ENCODE data around the gene VSIG10L. TPM values are rescaled to one million over a fixed set of nuclear protein-coding genes. Genes with fewer than 3 reads are reported as not detected.

The VSIG10L gene
- total RNA-seq, 2 experiments from 2014 or later = 4.5 to 4.6 TPM

- intact Hi-C loops (cut with DNase I, micrococcal nuclease) = no loop called here
- no peak for DNase-seq
- H3K27me3 Mint-ChIP-seq = peaks cover 2% of the 10 kb centered on the region
- H3K27ac Mint-ChIP-seq = no peak overlapping the region
- H3K9me3 Mint-ChIP-seq (ENCODE audit: low read depth) = no peaks in the 10 kb centered on the region
- no peak for ATAC-seq
- ChIA-PET POLR2A (no interaction called here), CTCF (interaction anchor here (0.6 to 0.7 kb wide), 2 partner anchors 152 to 184 kb away, joined by 3 read pairs; no protein-coding TSS in a partner anchor)
- no peak overlapping the region for H3K4me3 Mint-ChIP-seq
- no peaks in the 10 kb centered on the region for H3K4me1 Mint-ChIP-seq
- H3K36me3 Mint-ChIP-seq (ENCODE audit: low read depth) = no peaks in the 10 kb centered on the region
These were observed 52.3 kb downstream of the VSIG10L start for GRCh38 chr19:51289635-51290034.

GRCh38 chr19:51285682-51286081 lies 56.3 kb downstream of the VSIG10L start:
- ATAC-seq (no peak), DNase-seq (no peak)
- H3K4me3 Mint-ChIP-seq = no peak overlapping the region
- H3K27me3 Mint-ChIP-seq = peaks cover 5% of the 10 kb centered on the region
- ChIA-PET CTCF (interaction anchor here (0.9 kb wide), 1 partner anchor 373 kb away, joined by 3 read pairs; no protein-coding TSS in a partner anchor), POLR2A (interaction anchor here (0.7 kb wide), 1 partner anchor 472 kb away, joined by 3 read pairs; no protein-coding TSS in a partner anchor)
- intact Hi-C loops (cut with DNase I, micrococcal nuclease) = no loop called here
- H3K36me3 Mint-ChIP-seq (ENCODE audit: low read depth) = no peaks in the 10 kb centered on the region
- H3K27ac Mint-ChIP-seq = no peak overlapping the region
- no peaks in the 10 kb centered on the region for H3K9me3 Mint-ChIP-seq (ENCODE audit: low read depth)
- no peaks in the 10 kb centered on the region for H3K4me1 Mint-ChIP-seq

- intact Hi-C loops (cut with DNase I, micrococcal nuclease) = no loop called here
- peaks cover 18% of the 10 kb centered on the region for H3K27me3 Mint-ChIP-seq
- no peaks in the 10 kb centered on the region for H3K9me3 Mint-ChIP-seq (ENCODE audit: low read depth)
- ATAC-seq = no peak
- H3K36me3 Mint-ChIP-seq (ENCODE audit: low read depth) = no peaks in the 10 kb centered on the region
- CTCF ChIA-PET = interaction anchor here (1.6 to 1.7 kb wide), 2 partner anchors 23 to 24 kb away, joined by 3 to 5 read pairs; no protein-coding TSS in a partner anchor
- no peak overlapping the region for H3K27ac Mint-ChIP-seq
- POLR2A ChIA-PET = no interaction called here
- H3K4me1 Mint-ChIP-seq = no peaks in the 10 kb centered on the region
- DNase-seq = no peak
- no peak overlapping the region for H3K4me3 Mint-ChIP-seq
These were observed 59.6 kb downstream of the VSIG10L start for GRCh38 chr19:51282335-51282734.

Other genes with a start within 250 kb of the VSIG10L start
- gene CTU1, start 233.7 kb downstream of the VSIG10L start, total RNA-seq = 1 to 10 TPM; 7.2 to 9.1 TPM
- gene SIGLEC9, start 217.2 kb downstream of the VSIG10L start, total RNA-seq = under 1 TPM; 0.37 to 0.49 TPM
- not detected for gene SIGLEC7, start 199.8 kb downstream of the VSIG10L start, total RNA-seq
- under 1 TPM; 0.26 to 0.27 TPM for gene CD33, start 117.1 kb downstream of the VSIG10L start, total RNA-seq
- not detected for gene SIGLECL1, start 91.1 kb downstream of the VSIG10L start, total RNA-seq
- gene IGLON5, start 30.5 kb downstream of the VSIG10L start, total RNA-seq = under 1 TPM; 0.18 to 0.28 TPM
- 100 to 1,000 TPM; 108 to 172 TPM for gene ETFB, start 24.2 kb upstream of the VSIG10L start, total RNA-seq
- gene CLDND2, start 26.9 kb upstream of the VSIG10L start, total RNA-seq = 1 to 10 TPM; 3.2 to 4.9 TPM
- 100 to 1,000 TPM in 1 of 2 experiments, 10 to 100 TPM in 1; 92.1 to 125 TPM for gene NKG7, start 30.5 kb upstream of the VSIG10L start, total RNA-seq
- gene LIM2, start 45.8 kb upstream of the VSIG10L start, total RNA-seq = under 1 TPM in 1 of 2 experiments, not detected in 1; 0.27 TPM
- gene C19orf84, start 48.5 kb upstream of the VSIG10L start, total RNA-seq = under 1 TPM in 1 of 2 experiments, not detected in 1; 0.33 TPM
- under 1 TPM; 0.48 to 0.65 TPM for gene SIGLEC10, start 75.5 kb upstream of the VSIG10L start, total RNA-seq
- gene SIGLEC8, start 116.3 kb upstream of the VSIG10L start, total RNA-seq = not detected
- gene CEACAM18, start 136.4 kb upstream of the VSIG10L start, total RNA-seq = not detected
- gene SIGLEC12, start 159.7 kb upstream of the VSIG10L start, total RNA-seq = 1 to 10 TPM; 1.2 to 1.9 TPM
- gene SIGLEC6, start 189.5 kb upstream of the VSIG10L start, total RNA-seq = not detected
- gene ZNF175, start 229.1 kb upstream of the VSIG10L start, total RNA-seq = 1 to 10 TPM; 5.9 to 9.6 TPM

All from activated CD4-positive, alpha-beta T cell treated with anti-CD3 and anti-CD28 coated beads for 36 hours (primary cell).